GM19372 (cell line): Measurements from ENCODE around the gene WNT11.

Experiments used
- ATAC-seq: cut with Tn5 transposase; IDR thresholded peaks from one replicate; pipeline ENCODE4 v1.9.1; 2021; ENCODE audit warnings: mild to moderate bottlenecking, low read depth, moderate library complexity; ENCODE audit not compliant: unreplicated experiment

Gene WNT11

GRCh38 chr11:76224461-76225121 is 18.3 kb upstream of the WNT11 start:
- ATAC-seq, result no peak

- ATAC-seq, result no peak
Observed at GRCh38 chr11:76221365-76221764, 15.1 kb upstream of the WNT11 start.

- no peak for ATAC-seq
Observed at GRCh38 chr11:76219243-76219642, 12.9 kb upstream of the WNT11 start.

GRCh38 chr11:76218449-76219178 is 12.3 kb upstream of the WNT11 start:
- ATAC-seq, result no peak

- no peak for ATAC-seq
Observed at GRCh38 chr11:76217653-76218160, 11.4 kb upstream of the WNT11 start.

GRCh38 chr11:76216536-76217325 is 10.4 kb upstream of the WNT11 start:
- no peak for ATAC-seq

- no peak for ATAC-seq
Observed at GRCh38 chr11:76215941-76216340, 9.6 kb upstream of the WNT11 start.

GRCh38 chr11:76214968-76215548 is 8.8 kb upstream of the WNT11 start:
- ATAC-seq, result no peak

- no peak for ATAC-seq
Observed at GRCh38 chr11:76214186-76214585, 7.9 kb upstream of the WNT11 start.

GRCh38 chr11:76212086-76213035 is 6.1 kb upstream of the WNT11 start:
- ATAC-seq, result no peak

- no peak for ATAC-seq
Observed at GRCh38 chr11:76210931-76211851, 4.9 kb upstream of the WNT11 start.

GRCh38 chr11:76209973-76210930 is 4.0 kb upstream of the WNT11 start:
- no peak for ATAC-seq

- no peak for ATAC-seq
Observed at GRCh38 chr11:76209375-76209972, 3.2 kb upstream of the WNT11 start.

GRCh38 chr11:76208438-76209374 is 2.4 kb upstream of the WNT11 start:
- ATAC-seq, result no peak

- ATAC-seq, result no peak
Observed at GRCh38 chr11:76207642-76208401, 1.5 kb upstream of the WNT11 start.

GRCh38 chr11:76206077-76206326 is 300 bp downstream of the WNT11 start:
- no peak for ATAC-seq
